ENCODE measurements around the gene LRRC63. TPM values are rescaled to one million over a fixed set of nuclear protein-coding genes. Genes with fewer than 3 reads are reported as not detected.

The LRRC63 gene
- total RNA-seq, 1 experiment from 2014 or later, result not detected

DNA sequence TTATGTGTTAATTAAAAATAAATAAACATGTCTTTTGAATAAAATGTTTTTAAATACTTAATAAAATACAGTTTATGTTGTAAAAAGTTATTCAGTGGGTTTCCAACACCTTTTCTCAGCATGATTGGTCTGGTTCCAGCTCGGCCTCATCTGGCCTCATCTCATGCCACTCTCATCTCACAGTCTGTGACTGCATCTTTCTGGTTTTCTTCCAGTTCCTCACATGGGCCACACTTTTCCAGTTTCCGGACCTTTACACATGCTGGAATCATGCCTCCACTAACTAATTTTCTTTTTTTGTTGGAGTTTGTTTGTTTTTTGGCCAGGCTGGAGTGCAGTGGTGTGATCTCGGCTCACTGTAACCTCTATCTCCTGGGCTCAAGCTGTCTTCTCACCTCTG, 92.8 kb downstream of the LRRC63 start:
- BruUV-seq (replicated peaks), result no TSS peak
- POLR2A ChIA-PET, result no interaction called here
- no peaks in the 10 kb centered on the region for H3K9me3 ChIP-seq (ENCODE audit: control insufficient read depth in 1 of 2, insufficient read depth in 1 of 2, low read depth in 1 of 2, low read length in 2 of 2)

DNA sequence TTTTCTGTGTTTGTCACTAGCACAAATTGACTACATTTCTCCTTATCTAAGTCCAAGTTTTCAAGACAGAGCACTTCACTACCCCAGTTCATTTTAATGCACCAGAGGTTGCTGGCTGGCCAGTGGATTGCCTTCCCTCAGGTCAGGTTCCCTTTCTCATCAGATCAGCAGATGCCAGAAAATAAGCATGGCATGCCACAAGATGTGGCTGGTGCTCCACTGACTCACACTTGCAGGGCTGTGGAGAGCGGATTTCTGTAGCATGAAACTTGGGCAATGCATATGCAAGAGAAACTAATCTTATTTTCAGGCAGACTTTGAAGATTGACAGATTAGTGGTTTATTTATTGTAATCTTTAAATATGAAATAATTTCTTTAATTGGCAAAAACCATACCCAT, 95.8 kb downstream of the LRRC63 start:
- no peak overlapping the region for H3K4me3 ChIP-seq (replicated peaks in 1 of 2; ENCODE audit: low read depth in 1 of 2, low read length in 2 of 2)
- H3K27ac ChIP-seq (ENCODE audit: low read depth, low read length), result no peak overlapping the region
- H3K9me2 ChIP-seq (ENCODE audit: insufficient read depth), result no peaks in the 10 kb centered on the region
- RAD21 ChIA-PET (ENCODE audit: low non-redundant PET in 1 of 2, low total read pairs in 2 of 2, uncharacterized antibody in 2 of 2, unreplicated experiment in 2 of 2), result no interaction called here
- CTCF ChIA-PET, result no interaction called here
- no peak for ATAC-seq
- BruUV-seq (replicated peaks), result no TSS peak
- H3K9ac ChIP-seq (ENCODE audit: low read length), result no peak overlapping the region
- POLR2A ChIA-PET, result no interaction called here
- H3K79me2 ChIP-seq (ENCODE audit: insufficient read depth, low read length), result no peaks in the 10 kb centered on the region
- DNase-seq (ENCODE audit: low read depth, low spot score), result no peak
- H4K20me1 ChIP-seq (ENCODE audit: insufficient read depth), result no peaks in the 10 kb centered on the region
- no peaks in the 10 kb centered on the region for H3K36me3 ChIP-seq (ENCODE audit: control insufficient read depth in 1 of 2, insufficient read depth in 2 of 2, low read length in 2 of 2)
- H3K4me2 ChIP-seq (ENCODE audit: low read length), result no peak overlapping the region
- H3K27me3 ChIP-seq (ENCODE audit: insufficient read depth, low read length), result no peaks in the 10 kb centered on the region
- H3K9me3 ChIP-seq (ENCODE audit: control insufficient read depth in 1 of 2, insufficient read depth in 1 of 2, low read depth in 1 of 2, low read length in 2 of 2), result no peaks in the 10 kb centered on the region
- H2AFZ ChIP-seq (ENCODE audit: low read depth, low read length, poor library complexity, severe bottlenecking), result no peak overlapping the region
- TF ChIP-seq POLR2AphosphoS5 (IDR thresholded peaks at IDR 0.05; ENCODE audit: low read depth, low read length) (no peak), ZNF274 (IDR thresholded peaks at IDR 0.05; ENCODE audit: low read depth, low read length) (no peak), EZH2 (IDR thresholded peaks at IDR 0.05) (no peak), CBX3 (IDR thresholded peaks at IDR 0.05; ENCODE audit: low read depth) (no peak), EZH2phosphoT487 (IDR thresholded peaks at IDR 0.05; ENCODE audit: borderline replicate concordance) (no peak), SIN3A (IDR thresholded peaks at IDR 0.05; ENCODE audit: low read depth) (no peak), POLR2A (IDR thresholded peaks at IDR 0.05; ENCODE audit: borderline replicate concordance, extremely low read depth, insufficient read depth, insufficient read length) (no peak), SP1 (IDR thresholded peaks at IDR 0.05; ENCODE audit: low read depth) (no peak)
- TF ChIP-seq, protein P1, sequence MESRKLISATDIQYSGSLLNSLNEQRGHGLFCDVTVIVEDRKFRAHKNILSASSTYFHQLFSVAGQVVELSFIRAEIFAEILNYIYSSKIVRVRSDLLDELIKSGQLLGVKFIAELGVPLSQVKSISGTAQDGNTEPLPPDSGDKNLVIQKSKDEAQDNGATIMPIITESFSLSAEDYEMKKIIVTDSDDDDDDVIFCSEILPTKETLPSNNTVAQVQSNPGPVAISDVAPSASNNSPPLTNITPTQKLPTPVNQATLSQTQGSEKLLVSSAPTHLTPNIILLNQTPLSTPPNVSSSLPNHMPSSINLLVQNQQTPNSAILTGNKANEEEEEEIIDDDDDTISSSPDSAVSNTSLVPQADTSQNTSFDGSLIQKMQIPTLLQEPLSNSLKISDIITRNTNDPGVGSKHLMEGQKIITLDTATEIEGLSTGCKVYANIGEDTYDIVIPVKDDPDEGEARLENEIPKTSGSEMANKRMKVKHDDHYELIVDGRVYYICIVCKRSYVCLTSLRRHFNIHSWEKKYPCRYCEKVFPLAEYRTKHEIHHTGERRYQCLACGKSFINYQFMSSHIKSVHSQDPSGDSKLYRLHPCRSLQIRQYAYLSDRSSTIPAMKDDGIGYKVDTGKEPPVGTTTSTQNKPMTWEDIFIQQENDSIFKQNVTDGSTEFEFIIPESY (IDR thresholded peaks at IDR 0.05; ENCODE audit: extremely low read depth, insufficient replicate concordance, low read length), result no peak
- TF ChIP-seq, protein P2, sequence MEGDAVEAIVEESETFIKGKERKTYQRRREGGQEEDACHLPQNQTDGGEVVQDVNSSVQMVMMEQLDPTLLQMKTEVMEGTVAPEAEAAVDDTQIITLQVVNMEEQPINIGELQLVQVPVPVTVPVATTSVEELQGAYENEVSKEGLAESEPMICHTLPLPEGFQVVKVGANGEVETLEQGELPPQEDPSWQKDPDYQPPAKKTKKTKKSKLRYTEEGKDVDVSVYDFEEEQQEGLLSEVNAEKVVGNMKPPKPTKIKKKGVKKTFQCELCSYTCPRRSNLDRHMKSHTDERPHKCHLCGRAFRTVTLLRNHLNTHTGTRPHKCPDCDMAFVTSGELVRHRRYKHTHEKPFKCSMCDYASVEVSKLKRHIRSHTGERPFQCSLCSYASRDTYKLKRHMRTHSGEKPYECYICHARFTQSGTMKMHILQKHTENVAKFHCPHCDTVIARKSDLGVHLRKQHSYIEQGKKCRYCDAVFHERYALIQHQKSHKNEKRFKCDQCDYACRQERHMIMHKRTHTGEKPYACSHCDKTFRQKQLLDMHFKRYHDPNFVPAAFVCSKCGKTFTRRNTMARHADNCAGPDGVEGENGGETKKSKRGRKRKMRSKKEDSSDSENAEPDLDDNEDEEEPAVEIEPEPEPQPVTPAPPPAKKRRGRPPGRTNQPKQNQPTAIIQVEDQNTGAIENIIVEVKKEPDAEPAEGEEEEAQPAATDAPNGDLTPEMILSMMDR (IDR thresholded peaks at IDR 0.05 in 2 of 3, conservative IDR thresholded peaks at IDR 0.05 in 1 of 3; ENCODE audit: borderline replicate concordance in 1 of 3, insufficient read depth in 1 of 3, low read depth in 2 of 3, low read length in 2 of 3), result no peak
- TF ChIP-seq, protein P3, sequence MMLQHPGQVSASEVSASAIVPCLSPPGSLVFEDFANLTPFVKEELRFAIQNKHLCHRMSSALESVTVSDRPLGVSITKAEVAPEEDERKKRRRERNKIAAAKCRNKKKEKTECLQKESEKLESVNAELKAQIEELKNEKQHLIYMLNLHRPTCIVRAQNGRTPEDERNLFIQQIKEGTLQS (IDR thresholded peaks at IDR 0.05), result no peak
- H3K4me1 ChIP-seq (ENCODE audit: control insufficient read depth in 1 of 2, insufficient read depth in 2 of 2, low read length in 2 of 2), result no peaks in the 10 kb centered on the region
- intact Hi-C loops (cut with micrococcal nuclease), result no loop called here

More for the DNA sequence above, 92.8 kb downstream of the LRRC63 start:
- intact Hi-C loops (cut with micrococcal nuclease), result no loop called here
- H3K4me1 ChIP-seq (ENCODE audit: control insufficient read depth in 1 of 2, insufficient read depth in 2 of 2, low read length in 2 of 2), result no peaks in the 10 kb centered on the region
- TF ChIP-seq SIN3A (IDR thresholded peaks at IDR 0.05; ENCODE audit: low read depth) (no peak), POLR2A (IDR thresholded peaks at IDR 0.05; ENCODE audit: borderline replicate concordance, extremely low read depth, insufficient read depth, insufficient read length) (no peak)
- TF ChIP-seq, protein P1 (IDR thresholded peaks at IDR 0.05; ENCODE audit: extremely low read depth, insufficient replicate concordance, low read length), result no peak
- H3K27ac ChIP-seq (ENCODE audit: low read depth, low read length), result no peak overlapping the region
- ATAC-seq (no peak), DNase-seq (ENCODE audit: low read depth, low spot score) (no peak)
- H4K20me1 ChIP-seq (ENCODE audit: insufficient read depth), result no peaks in the 10 kb centered on the region
- no peaks in the 10 kb centered on the region for H3K79me2 ChIP-seq (ENCODE audit: insufficient read depth, low read length)
- RAD21 ChIA-PET (ENCODE audit: low non-redundant PET in 1 of 2, low total read pairs in 2 of 2, uncharacterized antibody in 2 of 2, unreplicated experiment in 2 of 2), result no interaction called here
- H3K27me3 ChIP-seq (ENCODE audit: insufficient read depth, low read length), result no peaks in the 10 kb centered on the region
- H3K9me2 ChIP-seq (ENCODE audit: insufficient read depth), result no peaks in the 10 kb centered on the region
- H3K9ac ChIP-seq (ENCODE audit: low read length), result no peak overlapping the region
- CTCF ChIA-PET, result no interaction called here
- H3K36me3 ChIP-seq (ENCODE audit: control insufficient read depth in 1 of 2, insufficient read depth in 2 of 2, low read length in 2 of 2), result no peaks in the 10 kb centered on the region
- H2AFZ ChIP-seq (ENCODE audit: low read depth, low read length, poor library complexity, severe bottlenecking), result no peak overlapping the region
- no peak overlapping the region for H3K4me2 ChIP-seq (ENCODE audit: low read length)
- H3K4me3 ChIP-seq (replicated peaks in 1 of 2; ENCODE audit: low read depth in 1 of 2, low read length in 2 of 2), result no peak overlapping the region

Measured in HCT116 (cell line).